Kidney epithelial cell (primary cell): ENCODE data around the gene ABHD12. TPM values are rescaled to one million over a fixed set of nuclear protein-coding genes. Genes with fewer than 3 reads are reported as not detected.
"Not testable (repeated sequence)": the region's sequence is repeated elsewhere in the genome, so short reads cannot be mapped to it uniquely, and the experiment has no call there.

Experiments used
- DNase-seq: peaks from one replicate; pipeline ENCODE4 v3.0.0-alpha.2; 2010; ENCODE audit warnings: low read depth
- H3K27me3 ChIP-seq: 2 replicates; pipeline ENCODE4 v1.6.0; 2011; ENCODE audit warnings: low read length; ENCODE audit not compliant: control insufficient read depth, insufficient read depth
- H3K36me3 ChIP-seq: 2 replicates; pipeline ENCODE4 v1.5.1; 2011; ENCODE audit warnings: low read length; ENCODE audit not compliant: control insufficient read depth, insufficient read depth
- H3K4me3 ChIP-seq: 2 replicates; pipeline ENCODE4 v1.5.1; 2011; ENCODE audit warnings: low read depth, mild to moderate bottlenecking, control low read depth, low read length
- CTCF ChIP-seq: IDR thresholded peaks from 2 replicates; pipeline ENCODE4 v1.5.1; 2011; ENCODE audit warnings: mild to moderate bottlenecking, moderate library complexity, low read length, control low read depth, inconsistent platforms; ENCODE audit not compliant: insufficient read depth, poor library complexity, severe bottlenecking
- total RNA-seq: library from RNA; depleted of rRNA; stranded (reverse); fragments of >200 nt; gene quantifications from 2 replicates; pipeline ENCODE4 v1.2.3, GENCODE V29; 2015

The ABHD12 gene
- total RNA-seq, 1 donor from 2014 or later: 75.1 TPM

- Histone ChIP-seq H3K4me3 (no peak overlapping the region), H3K27me3 (no peaks in the 10 kb centered on the region), H3K36me3 (no peaks in the 10 kb centered on the region)
- no peak for DNase-seq
- no peak for TF ChIP-seq CTCF
Measured at GRCh38 chr20:25402583-25402982, 11.9 kb upstream of the ABHD12 start.

GRCh38 chr20:25400291-25400732, 9.7 kb upstream of the ABHD12 start:
- H3K4me3 ChIP-seq, DNase-seq, H3K27me3 ChIP-seq, H3K36me3 ChIP-seq: not testable (repeated sequence)

- no peak overlapping the region for H3K4me3 ChIP-seq
- DNase-seq: peak; percentile 47
- no peaks in the 10 kb centered on the region for H3K36me3 ChIP-seq
- H3K27me3 ChIP-seq: no peaks in the 10 kb centered on the region
- peak; percentile 45 for TF ChIP-seq CTCF
Measured at GRCh38 chr20:25399037-25399430, 8.4 kb upstream of the ABHD12 start.

- Histone ChIP-seq H3K4me3 (no peak overlapping the region), H3K27me3 (no peaks in the 10 kb centered on the region), H3K36me3 (no peaks in the 10 kb centered on the region)
- TF ChIP-seq CTCF: no peak
- DNase-seq: no peak
Measured at GRCh38 chr20:25398376-25399036, 7.9 kb upstream of the ABHD12 start.

- DNase-seq: no peak
Measured at GRCh38 chr20:25397821-25398220, 7.2 kb upstream of the ABHD12 start.

GRCh38 chr20:25397096-25397495, 6.5 kb upstream of the ABHD12 start:
- H3K4me3 ChIP-seq: no peak overlapping the region
- DNase-seq: no peak
- H3K36me3 ChIP-seq: no peaks in the 10 kb centered on the region
- TF ChIP-seq CTCF: no peak
- no peaks in the 10 kb centered on the region for H3K27me3 ChIP-seq

More at GRCh38 chr20:25397821-25398220, 7.2 kb upstream of the ABHD12 start:
- TF ChIP-seq CTCF: no peak
- no peaks in the 10 kb centered on the region for H3K27me3 ChIP-seq
- H3K36me3 ChIP-seq: no peaks in the 10 kb centered on the region
- no peak overlapping the region for H3K4me3 ChIP-seq
